ENCODE results near the gene ARL3.

ARL3 gene

GRCh38 chr10:102634686-102635085 lies 79.5 kb downstream of the ARL3 start:
- no peak for DNase-seq (ENCODE audit: low read depth)

DNA sequence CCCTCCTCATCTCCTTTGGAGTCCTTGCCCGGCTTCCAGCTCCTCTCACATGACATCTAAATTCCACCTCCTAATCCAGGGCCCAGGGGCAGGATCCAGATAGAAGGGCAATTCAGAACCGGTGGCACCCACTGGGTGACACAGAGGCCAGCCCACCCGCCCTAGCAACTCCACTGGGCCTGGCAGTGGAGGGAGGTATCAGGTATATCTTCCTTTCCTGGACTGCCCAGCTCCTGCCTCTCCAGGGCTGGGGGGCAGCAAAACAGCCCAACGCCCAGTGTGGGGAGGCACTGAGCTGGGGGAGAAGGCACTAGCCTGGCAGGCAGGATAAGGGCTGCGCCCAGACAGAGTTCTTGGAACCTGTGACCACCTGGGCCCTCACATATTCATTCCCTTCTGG lies 80.3 kb downstream of the ARL3 start:
- DNase-seq (ENCODE audit: low read depth) = no peak

GRCh38 chr10:102633287-102633686 lies 80.9 kb downstream of the ARL3 start:
- no peak for DNase-seq (ENCODE audit: low read depth)

- DNase-seq (ENCODE audit: low read depth) = no peak
Observed at GRCh38 chr10:102632394-102633111, 81.6 kb downstream of the ARL3 start.

GRCh38 chr10:102631525-102632393 lies 82.4 kb downstream of the ARL3 start:
- DNase-seq (ENCODE audit: low read depth) = no peak

DNA sequence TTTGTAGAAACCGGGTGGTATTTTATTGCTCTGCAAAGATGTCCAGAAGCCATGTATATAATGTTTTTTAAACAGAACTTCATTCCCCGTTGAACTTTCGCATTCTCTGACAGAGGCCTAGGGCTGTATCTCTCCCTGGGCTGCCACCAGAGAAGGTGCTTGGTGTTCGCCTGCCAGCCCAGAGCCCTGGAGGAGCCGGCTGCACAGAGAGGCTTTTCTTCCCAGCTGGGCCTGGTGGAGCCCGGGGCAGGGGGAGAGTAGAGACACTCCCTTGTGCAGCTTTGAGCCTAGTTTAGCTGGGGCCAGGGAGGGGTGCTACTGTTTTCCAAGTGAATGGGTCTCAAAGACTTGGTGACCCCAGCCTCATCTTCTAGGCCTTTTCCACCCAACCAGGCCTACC lies 83.5 kb downstream of the ARL3 start:
- DNase-seq (ENCODE audit: low read depth) = no peak

- no peak for DNase-seq (ENCODE audit: low read depth)
Observed at GRCh38 chr10:102629661-102630614, 84.3 kb downstream of the ARL3 start.

- no peak for DNase-seq (ENCODE audit: low read depth)
Observed at GRCh38 chr10:102628451-102628911, 85.7 kb downstream of the ARL3 start.

DNA sequence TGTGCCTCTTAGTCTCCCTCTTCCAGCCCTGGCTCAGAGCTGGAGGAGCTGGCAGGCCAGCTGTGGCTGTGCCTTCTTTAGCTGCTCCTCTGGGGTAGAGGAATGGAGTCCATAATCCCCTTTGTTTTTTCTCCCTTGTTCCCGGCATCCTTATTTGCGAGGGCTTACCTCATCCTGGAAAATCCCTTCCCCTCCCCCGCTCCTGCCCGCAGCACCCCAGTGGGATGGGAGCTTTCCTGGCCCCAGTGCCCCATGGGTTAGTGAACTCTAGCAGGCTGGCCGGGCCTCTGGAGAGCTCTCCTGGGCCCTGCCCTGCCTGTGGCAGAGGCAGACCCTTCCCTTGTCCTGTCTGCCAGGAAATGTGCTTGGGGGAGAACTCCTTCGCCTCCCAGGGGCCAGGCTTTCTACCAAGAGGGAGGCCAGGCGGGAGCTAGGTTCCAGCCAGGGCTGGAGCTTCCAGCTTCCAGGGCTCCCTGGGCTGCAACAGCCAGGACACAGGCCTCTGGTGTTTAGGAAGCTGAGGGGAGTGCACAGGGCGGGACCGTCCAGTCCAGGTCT lies 86.4 kb downstream of the ARL3 start:
- DNase-seq (ENCODE audit: low read depth) = no peak

DNA sequence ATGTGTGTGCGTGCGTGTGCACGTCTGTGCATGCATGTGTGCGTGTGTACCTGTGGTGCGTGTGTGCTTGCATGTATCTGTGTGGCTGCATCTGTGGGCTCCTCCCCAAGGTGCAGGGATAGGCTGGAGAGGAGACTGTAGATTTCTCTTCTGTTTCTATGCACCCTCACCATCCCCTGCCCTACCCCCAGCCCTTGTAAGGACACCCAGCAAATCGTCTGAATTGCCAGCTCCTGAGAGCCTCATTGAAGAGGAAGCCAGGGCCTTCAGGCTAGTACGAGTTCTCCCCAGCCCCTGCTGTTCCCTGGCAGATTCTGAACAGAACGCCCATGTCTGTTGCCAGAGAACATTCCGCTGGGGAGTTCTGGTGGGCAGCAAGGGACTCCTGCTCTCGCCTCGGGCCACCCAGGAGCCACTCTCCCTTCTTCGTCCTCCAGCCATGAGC lies 86.9 kb downstream of the ARL3 start:
- no peak for DNase-seq (ENCODE audit: low read depth)

GRCh38 chr10:102626026-102626685 lies 88.0 kb downstream of the ARL3 start:
- DNase-seq (ENCODE audit: low read depth) = no peak

DNA sequence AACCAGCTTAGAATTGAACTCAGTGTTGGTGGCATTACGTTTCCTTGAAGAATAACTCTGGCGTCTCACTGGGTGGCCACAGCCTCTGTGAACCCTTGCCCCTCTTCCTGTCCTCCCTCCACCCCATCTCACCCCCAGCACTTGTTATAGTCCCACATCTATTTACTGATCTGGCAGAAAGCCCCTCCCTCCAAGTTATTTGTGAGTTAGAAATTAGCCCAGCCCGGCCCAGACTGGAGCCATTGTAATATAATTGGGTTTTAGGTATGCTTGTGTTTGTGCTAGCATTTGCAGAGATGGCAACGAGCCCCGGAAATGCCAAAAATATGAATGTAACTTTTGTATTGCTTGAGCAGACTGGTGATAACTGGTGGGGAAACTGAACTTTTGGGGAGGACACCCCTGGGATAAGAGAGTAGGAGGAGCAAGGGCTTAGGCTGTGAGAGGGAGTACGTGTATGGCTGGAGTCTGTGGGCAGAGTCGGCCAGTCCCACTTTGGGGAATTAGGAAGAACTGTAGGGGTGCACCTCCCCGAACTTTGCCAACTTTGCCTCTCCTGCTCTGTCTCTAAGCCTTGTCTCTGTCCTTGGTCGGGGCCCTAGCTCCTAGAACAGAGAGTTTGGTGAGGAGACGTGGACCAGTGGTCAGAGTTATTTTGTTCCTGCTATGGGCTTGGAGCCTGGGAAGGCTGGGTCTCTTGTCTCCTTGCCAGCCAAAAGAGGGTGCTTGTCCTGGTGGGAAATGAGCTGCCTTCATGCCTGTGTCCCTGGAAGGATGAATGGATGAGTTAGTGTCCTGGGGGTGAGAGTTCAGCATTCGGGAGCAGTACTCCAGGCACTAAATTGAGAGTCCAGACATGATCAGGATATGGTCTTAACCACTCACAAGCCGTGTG lies 89.2 kb downstream of the ARL3 start:
- DNase-seq (ENCODE audit: low read depth) = no peak

DNA sequence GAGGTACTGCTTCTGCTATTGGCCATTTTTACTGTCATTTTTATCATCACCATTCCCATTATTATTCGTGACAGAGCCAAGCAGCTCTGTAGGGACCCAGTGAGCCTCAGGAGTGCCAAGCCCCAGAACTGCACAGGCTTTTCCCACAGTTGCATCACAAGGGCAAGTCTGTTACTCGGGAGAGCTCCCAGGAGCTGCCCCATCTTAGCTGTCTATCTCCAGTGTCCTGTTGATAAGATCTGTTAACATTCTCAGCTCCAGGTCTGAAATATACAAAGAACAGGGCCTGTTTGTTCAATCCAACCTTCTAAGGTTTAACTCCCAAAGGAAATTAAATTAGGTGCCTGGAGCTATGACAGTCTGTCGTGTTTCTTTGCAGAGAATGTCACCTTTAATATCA lies 90.1 kb downstream of the ARL3 start:
- no peak for DNase-seq (ENCODE audit: low read depth)
